GM23338 (cell line): ENCODE measurements around the gene FXYD6. TPM values are rescaled to one million over a fixed set of nuclear protein-coding genes. Genes with fewer than 3 reads are reported as not detected.

Experiments used
- ATAC-seq: fragments of 200-7000 bp; cut with Tn5 transposase; 3 replicates; pipeline ENCODE4 v1.9.1; 2020
- DNase-seq: peaks from one replicate; pipeline ENCODE4 v3.0.0-alpha.2; 2015; ENCODE audit warnings: low spot score
- H2AFZ ChIP-seq: fragments of 200-600 bp; sonication (generic); 2 replicates; pipeline ENCODE4 v1.8.0; 2016; ENCODE audit warnings: antibody characterized with exemption, mild to moderate bottlenecking, moderate library complexity
- H3F3A ChIP-seq: fragments of 200-600 bp; sonication (generic); replicated peaks from 2 replicates; pipeline ENCODE4 v1.8.0; 2017; ENCODE audit warnings: antibody characterized with exemption, mixed run types, low read depth
- H3K27ac ChIP-seq: fragments of 200-600 bp; sonication (generic); 2 replicates; pipeline ENCODE4 v1.6.1; 2016; ENCODE audit warnings: low read depth
- H3K27me3 ChIP-seq: fragments of 200-600 bp; sonication (generic); 2 replicates; pipeline ENCODE4 v1.8.0; 2016; ENCODE audit warnings: mild to moderate bottlenecking, mixed run types, moderate library complexity; ENCODE audit not compliant: insufficient read depth
- H3K36me3 ChIP-seq: fragments of 200-600 bp; sonication (generic); 2 replicates; pipeline ENCODE4 v1.8.0; 2016; ENCODE audit warnings: mild to moderate bottlenecking; ENCODE audit not compliant: insufficient read depth
- H3K4me1 ChIP-seq: fragments of 200-600 bp; sonication (generic); 2 replicates; pipeline ENCODE4 v1.8.0; 2016; ENCODE audit warnings: mild to moderate bottlenecking, moderate library complexity; ENCODE audit not compliant: insufficient read depth
- H3K4me2 ChIP-seq: fragments of 200-600 bp; sonication (generic); 2 replicates; pipeline ENCODE4 v1.7.1; 2017; ENCODE audit warnings: mixed run types
- H3K4me3 ChIP-seq: fragments of 200-600 bp; sonication (generic); 2 replicates; pipeline ENCODE4 v1.6.1; 2016; ENCODE audit warnings: mixed run types
- H3K79me2 ChIP-seq: fragments of 200-600 bp; sonication (generic); replicated peaks from 2 replicates; pipeline ENCODE4 v1.8.0; 2017; ENCODE audit warnings: mild to moderate bottlenecking; ENCODE audit not compliant: insufficient read depth
- H3K9me2 ChIP-seq: fragments of 200-600 bp; sonication (generic); 2 replicates; pipeline ENCODE4 v1.8.0; 2017; ENCODE audit not compliant: insufficient read depth
- H4K20me1 ChIP-seq: fragments of 200-600 bp; sonication (generic); replicated peaks from 2 replicates; pipeline ENCODE4 v1.8.0; 2017; ENCODE audit warnings: mild to moderate bottlenecking; ENCODE audit not compliant: insufficient read depth
- H3K27ac Mint-ChIP-seq: 2 replicates; pipeline ENCODE4 v1.8.0; 2020; ENCODE audit warnings: inconsistent platforms, mild to moderate bottlenecking, moderate library complexity, mixed read lengths
- H3K27me3 Mint-ChIP-seq: 3 replicates; pipeline ENCODE4 v1.8.0; 2022; ENCODE audit warnings: low read depth, mild to moderate bottlenecking, moderate library complexity, mixed read lengths, inconsistent platforms; ENCODE audit not compliant: insufficient read depth, poor library complexity
- H3K36me3 Mint-ChIP-seq: 3 replicates; pipeline ENCODE4 v1.8.0; 2021; ENCODE audit warnings: low read depth, mild to moderate bottlenecking, inconsistent platforms, moderate library complexity, mixed read lengths
- H3K4me1 Mint-ChIP-seq: 3 replicates; pipeline ENCODE4 v1.8.0; 2020; ENCODE audit warnings: mild to moderate bottlenecking, inconsistent platforms, mixed read lengths
- H3K4me3 Mint-ChIP-seq: 3 replicates; pipeline ENCODE4 v1.8.0; 2021; ENCODE audit warnings: moderate library complexity, mild to moderate bottlenecking, inconsistent platforms, mixed read lengths
- H3K9me3 Mint-ChIP-seq: 3 replicates; pipeline ENCODE4 v1.8.0; 2020; ENCODE audit warnings: moderate library complexity, mild to moderate bottlenecking, inconsistent platforms, mixed read lengths
- CREB1 ChIP-seq: fragments of 250-450 bp; sonication (Bioruptor Pico); IDR thresholded peaks from 2 replicates; pipeline ENCODE4 v1.5.0; 2020; ENCODE audit warnings: low read depth, mild to moderate bottlenecking, moderate library complexity
- EZH2 ChIP-seq: fragments of 200-600 bp; sonication (generic); IDR thresholded peaks from one replicate; pipeline ENCODE4 v1.8.0; 2017; ENCODE audit warnings: antibody characterized with exemption, mild to moderate bottlenecking, low read depth; ENCODE audit not compliant: unreplicated experiment
- EZH2phosphoT487 ChIP-seq: fragments of 200-600 bp; sonication (generic); IDR thresholded peaks from one replicate; pipeline ENCODE4 v1.8.1; 2018; ENCODE audit warnings: antibody characterized with exemption; ENCODE audit not compliant: unreplicated experiment
- JUNB ChIP-seq: IDR thresholded peaks from one replicate; pipeline ENCODE4 v1.6.1; 2016; ENCODE audit warnings: antibody characterized with exemption; ENCODE audit not compliant: unreplicated experiment
- NANOG ChIP-seq: IDR thresholded peaks from 2 replicates; pipeline ENCODE4 v1.6.1; 2016; ENCODE audit warnings: antibody characterized with exemption, borderline replicate concordance
- POLR2AphosphoS5 ChIP-seq: IDR thresholded peaks from 2 replicates; pipeline ENCODE4 v1.6.1; 2016; ENCODE audit warnings: antibody characterized with exemption, low read depth
- STAT1 ChIP-seq: IDR thresholded peaks from one replicate; pipeline ENCODE4 v1.6.1; 2016; ENCODE audit warnings: antibody characterized with exemption; ENCODE audit not compliant: unreplicated experiment
- ZNF114 ChIP-seq: fragments of 250-450 bp; sonication (Bioruptor Pico); IDR thresholded peaks from 2 replicates; pipeline ENCODE4 v1.5.0; 2020; ENCODE audit warnings: mild to moderate bottlenecking, moderate library complexity
- ZNF331 ChIP-seq: fragments of 250-450 bp; sonication (Bioruptor Pico); IDR thresholded peaks from 2 replicates; pipeline ENCODE4 v1.5.0; 2020; ENCODE audit warnings: low read depth, mild to moderate bottlenecking, moderate library complexity
- polyA plus RNA-seq: library from polyadenylated mRNA; unstranded; fragments of >200 nt; fragmentation: Nextera tagmentation; extraction: Ambion mirVana; gene quantifications from 2 replicates; pipeline ENCODE4 v1.2.1, GENCODE V29; 2016
- total RNA-seq: library from RNA; depleted of rRNA; stranded (reverse); fragments of >200 nt; shearing (Covaris generic); gene quantifications from 2 replicates; pipeline ENCODE4 v1.2.3, GENCODE V29; 2014
- TF ChIP-seq, protein P1 (sequence below): fragments of 250-450 bp; sonication (Bioruptor Pico); IDR thresholded peaks from 2 replicates; pipeline ENCODE4 v1.5.0; 2020; ENCODE audit warnings: mild to moderate bottlenecking, moderate library complexity
- TF ChIP-seq, protein P2 (sequence below): IDR thresholded peaks from one replicate; pipeline ENCODE4 v1.6.1; 2018; ENCODE audit warnings: antibody characterized with exemption; ENCODE audit not compliant: unreplicated experiment
- TF ChIP-seq, protein P3 (sequence below): IDR thresholded peaks from 2 replicates; pipeline ENCODE4 v1.6.1; 2016; ENCODE audit warnings: antibody characterized with exemption
- TF ChIP-seq, protein P4 (sequence below), 2 experiments: fragments of 200-600 bp in 1 of 2; sonication (generic) in 1 of 2; conservative IDR thresholded peaks; 2 replicates each; pipeline versions ENCODE4 v1.5.1 to v1.6.1; 2016 to 2017; ENCODE audit warnings: antibody characterized with exemption in 2 of 2, low read depth in 2 of 2, mild to moderate bottlenecking in 2 of 2, moderate library complexity in 1 of 2

Gene FXYD6
- total and polyA plus RNA-seq, 2 experiments from 2014 or later = 26.2 to 30.7 TPM

DNA sequence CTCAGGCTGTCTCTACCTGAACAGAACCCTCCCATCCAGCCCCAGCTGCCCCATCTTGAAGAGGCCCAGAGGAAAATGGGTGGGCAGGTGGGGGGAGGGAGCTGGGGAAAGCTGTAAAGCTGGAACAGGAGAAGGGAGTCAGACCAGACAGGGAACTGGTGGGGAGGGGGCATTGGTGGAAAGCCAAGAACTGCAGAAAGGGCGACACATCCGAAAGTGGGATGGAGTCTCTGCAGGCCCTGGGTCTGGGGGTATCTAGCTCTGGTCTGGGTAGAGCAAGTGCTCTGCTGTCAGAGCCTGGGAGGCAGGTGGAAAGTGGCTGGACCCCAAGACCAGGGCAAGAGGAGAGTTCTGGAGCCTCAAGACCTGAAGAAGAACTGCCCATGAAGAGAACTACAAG is 45.0 kb upstream of the FXYD6 start:
- Histone ChIP-seq H3K27me3 (no peaks in the 10 kb centered on the region), H3K4me1 (no peaks in the 10 kb centered on the region), H3K9me2 (no peaks in the 10 kb centered on the region), H3F3A (no peaks in the 10 kb centered on the region), H3K79me2 (no peaks in the 10 kb centered on the region), H3K36me3 (no peaks in the 10 kb centered on the region), H3K4me2 (no peak overlapping the region), H3K4me3 (no peak overlapping the region), H4K20me1 (no peaks in the 10 kb centered on the region), H3K27ac (no peak overlapping the region), H2AFZ (no peak overlapping the region)
- no peak overlapping the region for H3K4me3 Mint-ChIP-seq
- peak overlapping the region; percentile 40; the same call in 1 of the 2 replicates for H3K27ac Mint-ChIP-seq
- no peaks in the 10 kb centered on the region for H3K36me3 Mint-ChIP-seq
- H3K27me3 Mint-ChIP-seq = peaks cover 6% of the 10 kb centered on the region
- H3K9me3 Mint-ChIP-seq = no peaks in the 10 kb centered on the region
- no peak for ATAC-seq
- TF ChIP-seq POLR2AphosphoS5 (no peak), EZH2 (no peak), NANOG (no peak), STAT1 (no peak), CREB1 (CRISPR knock-in tag) (no peak), EZH2phosphoT487 (no peak), ZNF114 (CRISPR knock-in tag) (no peak), ZNF331 (CRISPR knock-in tag) (no peak), JUNB (no peak)
- TF ChIP-seq, protein P1, sequence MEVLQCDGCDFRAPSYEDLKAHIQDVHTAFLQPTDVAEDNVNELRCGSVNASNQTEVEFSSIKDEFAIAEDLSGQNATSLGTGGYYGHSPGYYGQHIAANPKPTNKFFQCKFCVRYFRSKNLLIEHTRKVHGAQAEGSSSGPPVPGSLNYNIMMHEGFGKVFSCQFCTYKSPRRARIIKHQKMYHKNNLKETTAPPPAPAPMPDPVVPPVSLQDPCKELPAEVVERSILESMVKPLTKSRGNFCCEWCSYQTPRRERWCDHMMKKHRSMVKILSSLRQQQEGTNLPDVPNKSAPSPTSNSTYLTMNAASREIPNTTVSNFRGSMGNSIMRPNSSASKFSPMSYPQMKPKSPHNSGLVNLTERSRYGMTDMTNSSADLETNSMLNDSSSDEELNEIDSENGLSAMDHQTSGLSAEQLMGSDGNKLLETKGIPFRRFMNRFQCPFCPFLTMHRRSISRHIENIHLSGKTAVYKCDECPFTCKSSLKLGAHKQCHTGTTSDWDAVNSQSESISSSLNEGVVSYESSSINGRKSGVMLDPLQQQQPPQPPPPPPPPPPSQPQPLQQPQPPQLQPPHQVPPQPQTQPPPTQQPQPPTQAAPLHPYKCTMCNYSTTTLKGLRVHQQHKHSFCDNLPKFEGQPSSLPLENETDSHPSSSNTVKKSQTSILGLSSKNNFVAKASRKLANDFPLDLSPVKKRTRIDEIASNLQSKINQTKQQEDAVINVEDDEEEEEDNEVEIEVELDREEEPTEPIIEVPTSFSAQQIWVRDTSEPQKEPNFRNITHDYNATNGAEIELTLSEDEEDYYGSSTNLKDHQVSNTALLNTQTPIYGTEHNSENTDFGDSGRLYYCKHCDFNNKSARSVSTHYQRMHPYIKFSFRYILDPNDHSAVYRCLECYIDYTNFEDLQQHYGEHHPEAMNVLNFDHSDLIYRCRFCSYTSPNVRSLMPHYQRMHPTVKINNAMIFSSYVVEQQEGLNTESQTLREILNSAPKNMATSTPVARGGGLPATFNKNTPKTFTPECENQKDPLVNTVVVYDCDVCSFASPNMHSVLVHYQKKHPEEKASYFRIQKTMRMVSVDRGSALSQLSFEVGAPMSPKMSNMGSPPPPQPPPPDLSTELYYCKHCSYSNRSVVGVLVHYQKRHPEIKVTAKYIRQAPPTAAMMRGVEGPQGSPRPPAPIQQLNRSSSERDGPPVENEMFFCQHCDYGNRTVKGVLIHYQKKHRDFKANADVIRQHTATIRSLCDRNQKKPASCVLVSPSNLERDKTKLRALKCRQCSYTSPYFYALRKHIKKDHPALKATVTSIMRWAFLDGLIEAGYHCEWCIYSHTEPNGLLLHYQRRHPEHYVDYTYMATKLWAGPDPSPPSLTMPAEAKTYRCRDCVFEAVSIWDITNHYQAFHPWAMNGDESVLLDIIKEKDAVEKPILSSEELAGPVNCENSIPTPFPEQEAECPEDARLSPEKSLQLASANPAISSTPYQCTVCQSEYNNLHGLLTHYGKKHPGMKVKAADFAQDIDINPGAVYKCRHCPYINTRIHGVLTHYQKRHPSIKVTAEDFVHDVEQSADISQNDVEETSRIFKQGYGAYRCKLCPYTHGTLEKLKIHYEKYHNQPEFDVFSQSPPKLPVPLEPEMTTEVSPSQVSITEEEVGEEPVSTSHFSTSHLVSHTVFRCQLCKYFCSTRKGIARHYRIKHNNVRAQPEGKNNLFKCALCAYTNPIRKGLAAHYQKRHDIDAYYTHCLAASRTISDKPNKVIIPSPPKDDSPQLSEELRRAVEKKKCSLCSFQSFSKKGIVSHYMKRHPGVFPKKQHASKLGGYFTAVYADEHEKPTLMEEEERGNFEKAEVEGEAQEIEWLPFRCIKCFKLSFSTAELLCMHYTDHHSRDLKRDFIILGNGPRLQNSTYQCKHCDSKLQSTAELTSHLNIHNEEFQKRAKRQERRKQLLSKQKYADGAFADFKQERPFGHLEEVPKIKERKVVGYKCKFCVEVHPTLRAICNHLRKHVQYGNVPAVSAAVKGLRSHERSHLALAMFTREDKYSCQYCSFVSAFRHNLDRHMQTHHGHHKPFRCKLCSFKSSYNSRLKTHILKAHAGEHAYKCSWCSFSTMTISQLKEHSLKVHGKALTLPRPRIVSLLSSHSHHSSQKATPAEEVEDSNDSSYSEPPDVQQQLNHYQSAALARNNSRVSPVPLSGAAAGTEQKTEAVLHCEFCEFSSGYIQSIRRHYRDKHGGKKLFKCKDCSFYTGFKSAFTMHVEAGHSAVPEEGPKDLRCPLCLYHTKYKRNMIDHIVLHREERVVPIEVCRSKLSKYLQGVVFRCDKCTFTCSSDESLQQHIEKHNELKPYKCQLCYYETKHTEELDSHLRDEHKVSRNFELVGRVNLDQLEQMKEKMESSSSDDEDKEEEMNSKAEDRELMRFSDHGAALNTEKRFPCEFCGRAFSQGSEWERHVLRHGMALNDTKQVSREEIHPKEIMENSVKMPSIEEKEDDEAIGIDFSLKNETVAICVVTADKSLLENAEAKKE (CRISPR knock-in tag) = no peak
- TF ChIP-seq, protein P2, sequence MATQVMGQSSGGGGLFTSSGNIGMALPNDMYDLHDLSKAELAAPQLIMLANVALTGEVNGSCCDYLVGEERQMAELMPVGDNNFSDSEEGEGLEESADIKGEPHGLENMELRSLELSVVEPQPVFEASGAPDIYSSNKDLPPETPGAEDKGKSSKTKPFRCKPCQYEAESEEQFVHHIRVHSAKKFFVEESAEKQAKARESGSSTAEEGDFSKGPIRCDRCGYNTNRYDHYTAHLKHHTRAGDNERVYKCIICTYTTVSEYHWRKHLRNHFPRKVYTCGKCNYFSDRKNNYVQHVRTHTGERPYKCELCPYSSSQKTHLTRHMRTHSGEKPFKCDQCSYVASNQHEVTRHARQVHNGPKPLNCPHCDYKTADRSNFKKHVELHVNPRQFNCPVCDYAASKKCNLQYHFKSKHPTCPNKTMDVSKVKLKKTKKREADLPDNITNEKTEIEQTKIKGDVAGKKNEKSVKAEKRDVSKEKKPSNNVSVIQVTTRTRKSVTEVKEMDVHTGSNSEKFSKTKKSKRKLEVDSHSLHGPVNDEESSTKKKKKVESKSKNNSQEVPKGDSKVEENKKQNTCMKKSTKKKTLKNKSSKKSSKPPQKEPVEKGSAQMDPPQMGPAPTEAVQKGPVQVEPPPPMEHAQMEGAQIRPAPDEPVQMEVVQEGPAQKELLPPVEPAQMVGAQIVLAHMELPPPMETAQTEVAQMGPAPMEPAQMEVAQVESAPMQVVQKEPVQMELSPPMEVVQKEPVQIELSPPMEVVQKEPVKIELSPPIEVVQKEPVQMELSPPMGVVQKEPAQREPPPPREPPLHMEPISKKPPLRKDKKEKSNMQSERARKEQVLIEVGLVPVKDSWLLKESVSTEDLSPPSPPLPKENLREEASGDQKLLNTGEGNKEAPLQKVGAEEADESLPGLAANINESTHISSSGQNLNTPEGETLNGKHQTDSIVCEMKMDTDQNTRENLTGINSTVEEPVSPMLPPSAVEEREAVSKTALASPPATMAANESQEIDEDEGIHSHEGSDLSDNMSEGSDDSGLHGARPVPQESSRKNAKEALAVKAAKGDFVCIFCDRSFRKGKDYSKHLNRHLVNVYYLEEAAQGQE = no peak
- TF ChIP-seq, protein P3, sequence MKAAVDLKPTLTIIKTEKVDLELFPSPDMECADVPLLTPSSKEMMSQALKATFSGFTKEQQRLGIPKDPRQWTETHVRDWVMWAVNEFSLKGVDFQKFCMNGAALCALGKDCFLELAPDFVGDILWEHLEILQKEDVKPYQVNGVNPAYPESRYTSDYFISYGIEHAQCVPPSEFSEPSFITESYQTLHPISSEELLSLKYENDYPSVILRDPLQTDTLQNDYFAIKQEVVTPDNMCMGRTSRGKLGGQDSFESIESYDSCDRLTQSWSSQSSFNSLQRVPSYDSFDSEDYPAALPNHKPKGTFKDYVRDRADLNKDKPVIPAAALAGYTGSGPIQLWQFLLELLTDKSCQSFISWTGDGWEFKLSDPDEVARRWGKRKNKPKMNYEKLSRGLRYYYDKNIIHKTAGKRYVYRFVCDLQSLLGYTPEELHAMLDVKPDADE = no peak
- TF ChIP-seq, protein P4, sequence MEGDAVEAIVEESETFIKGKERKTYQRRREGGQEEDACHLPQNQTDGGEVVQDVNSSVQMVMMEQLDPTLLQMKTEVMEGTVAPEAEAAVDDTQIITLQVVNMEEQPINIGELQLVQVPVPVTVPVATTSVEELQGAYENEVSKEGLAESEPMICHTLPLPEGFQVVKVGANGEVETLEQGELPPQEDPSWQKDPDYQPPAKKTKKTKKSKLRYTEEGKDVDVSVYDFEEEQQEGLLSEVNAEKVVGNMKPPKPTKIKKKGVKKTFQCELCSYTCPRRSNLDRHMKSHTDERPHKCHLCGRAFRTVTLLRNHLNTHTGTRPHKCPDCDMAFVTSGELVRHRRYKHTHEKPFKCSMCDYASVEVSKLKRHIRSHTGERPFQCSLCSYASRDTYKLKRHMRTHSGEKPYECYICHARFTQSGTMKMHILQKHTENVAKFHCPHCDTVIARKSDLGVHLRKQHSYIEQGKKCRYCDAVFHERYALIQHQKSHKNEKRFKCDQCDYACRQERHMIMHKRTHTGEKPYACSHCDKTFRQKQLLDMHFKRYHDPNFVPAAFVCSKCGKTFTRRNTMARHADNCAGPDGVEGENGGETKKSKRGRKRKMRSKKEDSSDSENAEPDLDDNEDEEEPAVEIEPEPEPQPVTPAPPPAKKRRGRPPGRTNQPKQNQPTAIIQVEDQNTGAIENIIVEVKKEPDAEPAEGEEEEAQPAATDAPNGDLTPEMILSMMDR (conservative IDR thresholded peaks at IDR 0.05; ENCODE audit: low read depth in 2 of 2) = no peak
- H3K4me1 Mint-ChIP-seq = no peaks in the 10 kb centered on the region
- DNase-seq = no peak
